Right ventricle myocardium superior (tissue), 1 donor: ENCODE measurements around the gene LRIF1. TPM values are rescaled to one million over a fixed set of nuclear protein-coding genes. Genes with fewer than 3 reads are reported as not detected.
A peak's percentile ranks its signal among the peaks of the same experiment; 100 is the strongest.
"Not testable (repeated sequence)": the region's sequence is repeated elsewhere in the genome, so short reads cannot be mapped to it uniquely, and the experiment has no call there.

ENCODE experiments used
- ATAC-seq: fragments of 200-7000 bp; cut with Tn5 transposase; one replicate; pipeline ENCODE4 v1.9.1; 2020; ENCODE audit warnings: mild to moderate bottlenecking; ENCODE audit not compliant: poor library complexity
- DNase-seq: peaks from one replicate; pipeline ENCODE4 v3.0.0-alpha.2; 2020
- intact Hi-C: fragments of 100-400 bp; cut with DNase I; formaldehyde crosslinking; loops from one replicate; pipeline ENCODE4 v1.11.2; 2022
- long read RNA-seq: library from polyadenylated mRNA; unstranded; transcript quantifications from one replicate; pipeline ENCODE4 v2.0.0, GENCODE V29; 2021
- total RNA-seq: library from RNA; stranded (reverse); fragmentation: NEBNext Ultra II Directional; extraction: Animal tissue kit (Norgen Biotek cat#: 25700); gene quantifications from one replicate; pipeline ENCODE4 v1.2.1, GENCODE V29; 2021
- donor health status: DM: no; HTN: yes; CAD: no; lungs with severe emphysema.

LRIF1 gene
- 16.7 TPM for total RNA-seq
- long read RNA-seq, transcript LRIF1-202 (3 exons, 1,796 nt) = major isoform, 37 of 42 reads
- long read RNA-seq, partial matches to known transcripts = 2 of 42 reads
- long read RNA-seq, other reads (novel, unspliced or antisense) = 2 of 42 reads

GRCh38 chr1:110963691-110964454, at the start of gene LRIF1:
Gene LRIF1, minus strand, starts transcription at chr1:110963922. Its CDS starts 234 bp downstream, at chr1:110963688.
- DNase-seq = peak; percentile 100
- peak; percentile 100 for ATAC-seq
- intact Hi-C loops = no loop called here

DNA sequence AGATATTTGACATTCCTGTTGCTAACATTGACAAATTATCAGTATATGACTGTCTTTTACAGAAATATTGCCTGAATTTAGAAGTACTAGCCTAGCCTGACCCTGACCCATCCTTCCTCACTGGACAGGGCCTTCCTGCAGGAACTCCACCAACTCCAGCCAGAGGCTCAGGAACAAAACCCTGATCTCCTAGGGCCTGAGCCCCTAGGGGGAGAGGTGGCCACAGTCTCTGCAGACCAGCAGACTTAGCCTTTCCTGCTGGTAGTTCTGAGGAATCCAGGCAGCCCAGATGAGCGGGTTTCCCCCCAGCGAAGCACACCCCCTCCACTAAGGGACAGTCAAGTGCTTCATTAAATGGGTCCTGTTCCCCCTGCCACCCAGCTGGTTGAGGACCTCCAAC, 44.3 kb upstream of the LRIF1 start:
- DNase-seq = no peak
- intact Hi-C loops = no loop called here
- no peak for ATAC-seq

GRCh38 chr1:111006556-111006955, 42.8 kb upstream of the LRIF1 start:
- no peak for DNase-seq
- no peak for ATAC-seq
- intact Hi-C loops = no loop called here

GRCh38 chr1:110999607-111000006, 35.9 kb upstream of the LRIF1 start:
- intact Hi-C loops, DNase-seq, ATAC-seq: not testable (repeated sequence)

- intact Hi-C loops, DNase-seq, ATAC-seq: not testable (repeated sequence)
These were observed 28.6 kb upstream of the LRIF1 start for GRCh38 chr1:110992329-110992728.

- DNase-seq, ATAC-seq, intact Hi-C loops: not testable (repeated sequence)
These were observed 27.6 kb upstream of the LRIF1 start for GRCh38 chr1:110991295-110991694.

GRCh38 chr1:110990541-110990940, 26.8 kb upstream of the LRIF1 start:
- intact Hi-C loops = no loop called here
- no peak for DNase-seq
- ATAC-seq = no peak

- no peak for ATAC-seq
- intact Hi-C loops = no loop called here
- DNase-seq = no peak
These were observed 22.7 kb upstream of the LRIF1 start for GRCh38 chr1:110986407-110986891.

DNA sequence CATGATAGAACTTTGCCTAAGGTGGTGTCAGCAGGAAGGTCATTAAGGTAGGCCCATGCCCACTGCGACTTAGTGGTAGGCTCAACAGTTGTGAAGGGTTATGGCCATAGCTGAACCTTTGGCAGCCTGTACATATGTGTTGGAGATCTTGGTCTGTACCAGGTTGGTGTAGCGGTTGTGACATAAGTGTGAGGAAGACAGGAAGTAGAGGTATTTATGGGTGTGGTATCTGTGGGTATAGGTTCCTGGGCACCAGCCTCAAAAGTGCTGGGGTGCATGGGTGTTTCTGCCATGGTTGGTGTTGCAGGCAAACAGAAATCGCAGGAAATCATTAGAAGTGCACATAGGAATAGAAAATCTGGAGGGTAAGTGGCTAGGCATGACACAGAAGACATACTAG, 18.6 kb upstream of the LRIF1 start:
- ATAC-seq = no peak
- intact Hi-C loops = no loop called here
- no peak for DNase-seq

GRCh38 chr1:110979154-110979553, 15.4 kb upstream of the LRIF1 start:
- DNase-seq = no peak
- ATAC-seq = no peak
- intact Hi-C loops = no loop called here

- no peak for ATAC-seq
- intact Hi-C loops = no loop called here
These were observed 12.4 kb upstream of the LRIF1 start for GRCh38 chr1:110976089-110976488.

GRCh38 chr1:110975265-110975664, 11.5 kb upstream of the LRIF1 start:
- no peak for ATAC-seq
- intact Hi-C loops = no loop called here
- DNase-seq = no peak

More at GRCh38 chr1:110976089-110976488, 12.4 kb upstream of the LRIF1 start:
- DNase-seq = no peak

DNA sequence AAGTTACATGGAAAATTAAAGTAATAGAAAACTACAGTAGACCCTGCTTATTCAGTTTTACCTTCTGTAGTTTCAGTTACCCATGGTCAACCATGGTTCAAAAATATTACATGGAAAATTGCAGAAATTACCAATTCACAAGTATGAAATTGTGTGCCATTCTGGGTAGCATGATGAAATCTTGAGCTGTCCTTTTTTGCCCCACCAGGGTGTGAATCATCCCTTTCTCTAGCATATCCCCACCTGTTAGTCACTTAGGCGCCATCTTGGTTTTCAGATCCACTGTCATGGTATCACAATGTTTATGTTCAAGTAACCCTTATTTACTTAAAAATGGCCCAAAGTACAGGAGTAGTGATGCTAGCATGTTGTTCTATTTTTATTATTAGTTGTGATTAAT, 3.5 kb upstream of the LRIF1 start:
- intact Hi-C loops = no loop called here
- ATAC-seq (no peak), DNase-seq (no peak)

DNA sequence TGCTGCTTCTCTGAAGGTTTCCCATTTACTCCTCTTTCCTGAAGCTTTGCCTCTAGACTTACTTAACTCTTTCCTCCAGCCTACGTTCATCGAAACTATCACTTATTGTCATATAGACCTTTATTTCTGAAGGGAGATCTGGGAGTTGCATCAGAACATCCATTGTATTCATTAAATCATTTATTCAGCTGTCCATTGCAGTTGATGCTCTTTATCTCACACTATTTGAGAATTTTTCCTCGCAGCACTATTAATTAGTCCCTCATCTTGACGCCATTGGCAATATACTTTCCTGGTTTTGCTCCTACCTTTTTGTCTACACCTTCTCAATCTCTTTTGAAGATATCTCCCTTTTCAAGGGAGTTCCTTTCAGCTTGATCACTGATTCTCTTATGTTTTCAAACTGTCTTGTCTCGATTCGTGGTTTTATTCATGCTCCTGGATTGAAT, 757 bp upstream of the LRIF1 start:
- ATAC-seq (no peak), DNase-seq (no peak)

GRCh38 chr1:110962892-110963690, 631 bp downstream of the LRIF1 start:
- peak; percentile 72 for DNase-seq
- peak; percentile 73 for ATAC-seq
- intact Hi-C loops = no loop called here

More for the DNA sequence above, 757 bp upstream of the LRIF1 start:
- intact Hi-C loops = no loop called here

GRCh38 chr1:110961902-110962301, 1.8 kb downstream of the LRIF1 start:
- ATAC-seq = no peak
- intact Hi-C loops = no loop called here

DNA sequence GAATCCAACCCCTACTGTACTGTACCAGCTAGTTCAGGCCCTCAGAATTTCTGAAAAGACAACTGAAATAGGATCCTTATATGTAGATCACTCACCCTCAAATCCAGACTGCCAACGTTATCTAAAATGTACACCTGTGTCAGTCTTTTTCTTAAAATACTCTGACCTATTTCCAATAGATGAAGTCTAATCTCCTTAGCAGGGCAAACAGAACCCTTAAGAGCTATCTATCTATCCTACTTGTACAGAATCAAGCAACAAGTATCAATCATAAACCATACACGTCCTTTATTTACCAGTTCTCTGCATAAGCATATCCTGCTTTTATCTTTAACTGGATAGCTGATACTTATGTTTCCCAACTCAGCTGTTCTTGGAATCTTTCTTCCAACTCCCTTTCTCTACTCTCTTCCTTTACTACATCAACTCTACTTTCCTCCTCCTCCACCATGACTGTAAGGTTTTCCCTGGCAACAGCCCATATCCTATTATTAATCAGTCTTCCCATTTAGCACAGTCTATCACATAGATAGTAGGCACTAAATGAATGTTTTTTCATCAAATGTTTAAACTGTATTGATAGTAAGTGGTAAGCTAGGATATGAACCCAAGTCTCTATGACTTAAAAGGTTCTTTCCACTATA, 2.8 kb downstream of the LRIF1 start:
- no peak for DNase-seq
- ATAC-seq = no peak
- intact Hi-C loops = no loop called here

More at GRCh38 chr1:110961902-110962301, 1.8 kb downstream of the LRIF1 start:
- no peak for DNase-seq

DNA sequence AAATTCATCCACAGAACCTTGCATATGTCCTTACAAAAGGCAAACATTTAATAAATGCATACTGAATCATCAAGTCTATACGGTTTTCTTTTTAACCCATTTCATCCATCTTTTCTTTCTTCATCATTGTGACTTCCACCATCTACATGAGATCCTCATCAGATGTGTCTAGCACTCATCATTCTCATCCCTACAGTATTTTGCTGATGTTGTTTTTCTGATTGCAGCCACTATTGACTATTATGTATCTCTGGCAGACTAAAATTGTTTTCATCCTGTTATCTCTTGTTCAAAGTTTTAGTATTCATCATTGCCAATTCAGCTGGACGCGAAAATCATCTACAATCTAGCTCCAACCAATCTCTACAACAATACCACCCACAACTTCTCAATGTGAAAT, 5.9 kb downstream of the LRIF1 start:
- intact Hi-C loops = no loop called here
- no peak for DNase-seq
- no peak for ATAC-seq

DNA sequence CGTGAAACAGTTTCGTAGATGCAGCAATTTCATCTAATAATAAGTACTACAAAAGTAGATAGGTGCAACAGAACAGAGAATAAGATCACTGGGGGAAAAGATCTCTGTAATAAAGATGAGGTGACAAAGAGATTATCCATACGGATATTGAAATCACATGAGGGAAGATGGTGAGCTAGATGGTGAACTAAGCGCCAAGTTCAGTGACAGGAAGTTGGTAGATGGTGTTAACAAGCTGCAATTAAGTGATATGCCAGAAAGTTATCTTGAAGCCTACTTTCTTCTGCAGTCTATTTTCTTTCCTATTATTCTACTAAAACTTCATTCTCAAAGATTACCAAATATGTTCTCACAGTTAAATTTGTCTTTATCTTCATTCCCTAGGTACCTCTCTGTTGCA, 7.1 kb downstream of the LRIF1 start:
- DNase-seq (no peak), ATAC-seq (no peak)
- intact Hi-C loops = no loop called here
